ENCODE results near the gene PLEKHG2. TPM values are rescaled to one million over a fixed set of nuclear protein-coding genes. Genes with fewer than 3 reads are reported as not detected.

Gene PLEKHG2
- total and polyA plus RNA-seq, 9 of the 15 experiments (the other 6 are each of a cell fraction or from before 2014, with no cell fraction given): 0.98 to 45.7 (median 9.8) TPM

DNA sequence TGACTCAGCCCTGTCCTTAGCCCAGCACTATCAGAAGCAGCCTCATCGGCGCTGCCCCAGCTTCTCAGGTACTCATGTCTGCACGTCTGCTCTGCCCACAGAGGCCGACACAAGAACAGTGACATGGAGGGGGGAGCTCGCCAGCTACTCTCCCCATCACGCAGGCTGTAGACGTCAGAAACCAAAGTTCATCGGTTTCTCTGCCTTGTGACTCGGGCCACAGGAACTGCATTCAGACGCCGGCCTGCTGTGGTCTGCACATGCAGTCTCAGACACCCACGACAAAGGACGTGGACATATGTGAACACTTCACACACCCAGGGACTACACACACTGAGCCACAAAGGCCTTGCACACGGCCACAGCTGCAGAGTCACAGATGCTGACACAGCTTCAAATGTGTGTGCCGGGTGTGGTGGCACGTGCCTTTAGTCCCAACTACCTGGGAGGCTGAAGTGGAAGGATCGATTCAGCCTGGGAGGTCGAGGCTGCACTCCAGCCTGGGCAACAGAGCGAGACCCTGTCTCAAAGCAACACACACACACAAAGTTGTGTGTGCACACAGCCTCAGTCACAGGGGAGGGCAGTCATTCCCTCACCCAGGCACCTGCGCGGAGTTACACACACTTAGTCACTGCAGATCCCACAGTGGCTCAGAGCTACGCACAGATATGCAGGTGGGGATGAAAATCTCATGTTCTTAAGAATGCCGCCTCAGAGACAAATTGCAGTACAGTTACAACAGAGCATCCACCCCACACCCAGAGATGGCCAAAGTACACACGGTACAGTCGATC, 10.7 kb upstream of the PLEKHG2 start (continued):
- TF ChIP-seq, protein P1, sequence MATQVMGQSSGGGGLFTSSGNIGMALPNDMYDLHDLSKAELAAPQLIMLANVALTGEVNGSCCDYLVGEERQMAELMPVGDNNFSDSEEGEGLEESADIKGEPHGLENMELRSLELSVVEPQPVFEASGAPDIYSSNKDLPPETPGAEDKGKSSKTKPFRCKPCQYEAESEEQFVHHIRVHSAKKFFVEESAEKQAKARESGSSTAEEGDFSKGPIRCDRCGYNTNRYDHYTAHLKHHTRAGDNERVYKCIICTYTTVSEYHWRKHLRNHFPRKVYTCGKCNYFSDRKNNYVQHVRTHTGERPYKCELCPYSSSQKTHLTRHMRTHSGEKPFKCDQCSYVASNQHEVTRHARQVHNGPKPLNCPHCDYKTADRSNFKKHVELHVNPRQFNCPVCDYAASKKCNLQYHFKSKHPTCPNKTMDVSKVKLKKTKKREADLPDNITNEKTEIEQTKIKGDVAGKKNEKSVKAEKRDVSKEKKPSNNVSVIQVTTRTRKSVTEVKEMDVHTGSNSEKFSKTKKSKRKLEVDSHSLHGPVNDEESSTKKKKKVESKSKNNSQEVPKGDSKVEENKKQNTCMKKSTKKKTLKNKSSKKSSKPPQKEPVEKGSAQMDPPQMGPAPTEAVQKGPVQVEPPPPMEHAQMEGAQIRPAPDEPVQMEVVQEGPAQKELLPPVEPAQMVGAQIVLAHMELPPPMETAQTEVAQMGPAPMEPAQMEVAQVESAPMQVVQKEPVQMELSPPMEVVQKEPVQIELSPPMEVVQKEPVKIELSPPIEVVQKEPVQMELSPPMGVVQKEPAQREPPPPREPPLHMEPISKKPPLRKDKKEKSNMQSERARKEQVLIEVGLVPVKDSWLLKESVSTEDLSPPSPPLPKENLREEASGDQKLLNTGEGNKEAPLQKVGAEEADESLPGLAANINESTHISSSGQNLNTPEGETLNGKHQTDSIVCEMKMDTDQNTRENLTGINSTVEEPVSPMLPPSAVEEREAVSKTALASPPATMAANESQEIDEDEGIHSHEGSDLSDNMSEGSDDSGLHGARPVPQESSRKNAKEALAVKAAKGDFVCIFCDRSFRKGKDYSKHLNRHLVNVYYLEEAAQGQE (IDR thresholded peaks at IDR 0.05; ENCODE audit: borderline replicate concordance): no peak
- TF ChIP-seq, protein P1 (CRISPR knock-in tag; IDR thresholded peaks at IDR 0.05; ENCODE audit: low read depth): no peak; the same call in 1 of the 2 replicates
- TF ChIP-seq POLR2H (tag; IDR thresholded peaks at IDR 0.05; ENCODE audit: low read depth) (no peak), ZNF766 (CRISPR knock-in tag; conservative IDR thresholded peaks at IDR 0.05) (0 out of 2 replicates have a peak, but pooled peaks have one; percentile 3), WHSC1 (IDR thresholded peaks at IDR 0.05; ENCODE audit: low read length) (no peak), CXXC5 (CRISPR knock-in tag; IDR thresholded peaks at IDR 0.05) (no peak; the same call in 1 of the 2 replicates), RAD21 (CRISPR knock-in tag; conservative IDR thresholded peaks at IDR 0.05 in 1 of 2, IDR thresholded peaks at IDR 0.05 in 1 of 2) (no peak), ZNF140 (CRISPR knock-in tag; IDR thresholded peaks at IDR 0.05) (no peak), DNMT1 (IDR thresholded peaks at IDR 0.05) (no peak), ZFX (CRISPR knock-in tag; IDR thresholded peaks at IDR 0.05) (no peak), NFIX (CRISPR knock-in tag; IDR thresholded peaks at IDR 0.05; ENCODE audit: low read depth) (no peak), SMC3 (conservative IDR thresholded peaks at IDR 0.05; ENCODE audit: insufficient read depth, low read depth, low read length) (no peak)
- TF ChIP-seq, protein P2, sequence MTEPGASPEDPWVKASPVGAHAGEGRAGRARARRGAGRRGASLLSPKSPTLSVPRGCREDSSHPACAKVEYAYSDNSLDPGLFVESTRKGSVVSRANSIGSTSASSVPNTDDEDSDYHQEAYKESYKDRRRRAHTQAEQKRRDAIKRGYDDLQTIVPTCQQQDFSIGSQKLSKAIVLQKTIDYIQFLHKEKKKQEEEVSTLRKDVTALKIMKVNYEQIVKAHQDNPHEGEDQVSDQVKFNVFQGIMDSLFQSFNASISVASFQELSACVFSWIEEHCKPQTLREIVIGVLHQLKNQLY (CRISPR knock-in tag; conservative IDR thresholded peaks at IDR 0.05): 0 out of 4 replicates have a peak, but pooled peaks of 1 of the 2 experiments have one; percentile 38
- TF ChIP-seq, protein P3, sequence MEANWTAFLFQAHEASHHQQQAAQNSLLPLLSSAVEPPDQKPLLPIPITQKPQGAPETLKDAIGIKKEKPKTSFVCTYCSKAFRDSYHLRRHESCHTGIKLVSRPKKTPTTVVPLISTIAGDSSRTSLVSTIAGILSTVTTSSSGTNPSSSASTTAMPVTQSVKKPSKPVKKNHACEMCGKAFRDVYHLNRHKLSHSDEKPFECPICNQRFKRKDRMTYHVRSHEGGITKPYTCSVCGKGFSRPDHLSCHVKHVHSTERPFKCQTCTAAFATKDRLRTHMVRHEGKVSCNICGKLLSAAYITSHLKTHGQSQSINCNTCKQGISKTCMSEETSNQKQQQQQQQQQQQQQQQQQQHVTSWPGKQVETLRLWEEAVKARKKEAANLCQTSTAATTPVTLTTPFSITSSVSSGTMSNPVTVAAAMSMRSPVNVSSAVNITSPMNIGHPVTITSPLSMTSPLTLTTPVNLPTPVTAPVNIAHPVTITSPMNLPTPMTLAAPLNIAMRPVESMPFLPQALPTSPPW (CRISPR knock-in tag; IDR thresholded peaks at IDR 0.05): peak; percentile 66; the same call in 1 of the 2 replicates
- TF ChIP-seq, protein P4, sequence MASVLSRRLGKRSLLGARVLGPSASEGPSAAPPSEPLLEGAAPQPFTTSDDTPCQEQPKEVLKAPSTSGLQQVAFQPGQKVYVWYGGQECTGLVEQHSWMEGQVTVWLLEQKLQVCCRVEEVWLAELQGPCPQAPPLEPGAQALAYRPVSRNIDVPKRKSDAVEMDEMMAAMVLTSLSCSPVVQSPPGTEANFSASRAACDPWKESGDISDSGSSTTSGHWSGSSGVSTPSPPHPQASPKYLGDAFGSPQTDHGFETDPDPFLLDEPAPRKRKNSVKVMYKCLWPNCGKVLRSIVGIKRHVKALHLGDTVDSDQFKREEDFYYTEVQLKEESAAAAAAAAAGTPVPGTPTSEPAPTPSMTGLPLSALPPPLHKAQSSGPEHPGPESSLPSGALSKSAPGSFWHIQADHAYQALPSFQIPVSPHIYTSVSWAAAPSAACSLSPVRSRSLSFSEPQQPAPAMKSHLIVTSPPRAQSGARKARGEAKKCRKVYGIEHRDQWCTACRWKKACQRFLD (CRISPR knock-in tag; IDR thresholded peaks at IDR 0.05): 0 out of 2 replicates have a peak, but pooled peaks have one; percentile 49
